WERI-Rb-1 (cell line): ENCODE measurements around the gene TSC22D3.

ENCODE experiments used
- DNase-seq: peaks from one replicate; pipeline ENCODE4 v3.0.0-alpha.2; 2020
- H3K27ac ChIP-seq: fragments of 250-450 bp; sonication (Bioruptor Pico); 2 replicates; pipeline ENCODE4 v1.5.1; 2020; ENCODE audit warnings: mild to moderate bottlenecking, moderate library complexity
- H3K27me3 ChIP-seq: fragments of 250-450 bp; sonication (Bioruptor Pico); 2 replicates; pipeline ENCODE4 v1.5.1; 2021; ENCODE audit warnings: mild to moderate bottlenecking, low read depth, moderate library complexity; ENCODE audit not compliant: insufficient read depth, severe bottlenecking
- H3K36me3 ChIP-seq: fragments of 250-450 bp; sonication (Bioruptor Pico); 2 replicates; pipeline ENCODE4 v1.5.1; 2020; ENCODE audit warnings: mild to moderate bottlenecking, moderate library complexity
- H3K4me3 ChIP-seq: 2 replicates; pipeline ENCODE4 v1.5.1; 2011; ENCODE audit warnings: low read depth, mild to moderate bottlenecking, control low read depth, low read length
- H3K9me3 ChIP-seq: fragments of 250-450 bp; sonication (Bioruptor Pico); 2 replicates; pipeline ENCODE4 v1.5.1; 2021; ENCODE audit warnings: mild to moderate bottlenecking, moderate library complexity; ENCODE audit not compliant: severe bottlenecking
- TF ChIP-seq, protein P1 (sequence below): IDR thresholded peaks from 2 replicates; pipeline ENCODE4 v1.5.1; 2011; ENCODE audit warnings: low read depth, mild to moderate bottlenecking, control low read depth, inconsistent platforms, low read length

The TSC22D3 gene

DNA sequence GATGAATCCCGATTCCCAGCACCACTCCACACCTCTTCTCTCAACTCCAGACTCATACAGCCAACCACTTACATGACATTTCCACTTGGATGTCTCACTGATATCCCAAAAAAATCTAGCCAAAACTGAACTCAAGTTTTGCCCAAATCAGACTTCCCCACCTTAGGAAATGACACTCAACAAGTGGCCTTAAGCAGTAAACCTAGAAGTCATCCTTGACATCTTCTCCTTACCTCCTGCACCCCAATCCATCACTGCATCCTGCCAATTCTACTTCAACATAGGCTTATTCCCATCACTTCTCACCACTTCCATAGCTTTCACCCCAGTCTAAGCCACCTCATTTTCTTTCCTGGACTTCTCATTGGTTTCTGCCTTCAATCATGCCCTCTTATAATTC is 108.2 kb downstream of the TSC22D3 start:
- H3K36me3 ChIP-seq: no peaks in the 10 kb centered on the region
- DNase-seq: no peak
- TF ChIP-seq, protein P1, sequence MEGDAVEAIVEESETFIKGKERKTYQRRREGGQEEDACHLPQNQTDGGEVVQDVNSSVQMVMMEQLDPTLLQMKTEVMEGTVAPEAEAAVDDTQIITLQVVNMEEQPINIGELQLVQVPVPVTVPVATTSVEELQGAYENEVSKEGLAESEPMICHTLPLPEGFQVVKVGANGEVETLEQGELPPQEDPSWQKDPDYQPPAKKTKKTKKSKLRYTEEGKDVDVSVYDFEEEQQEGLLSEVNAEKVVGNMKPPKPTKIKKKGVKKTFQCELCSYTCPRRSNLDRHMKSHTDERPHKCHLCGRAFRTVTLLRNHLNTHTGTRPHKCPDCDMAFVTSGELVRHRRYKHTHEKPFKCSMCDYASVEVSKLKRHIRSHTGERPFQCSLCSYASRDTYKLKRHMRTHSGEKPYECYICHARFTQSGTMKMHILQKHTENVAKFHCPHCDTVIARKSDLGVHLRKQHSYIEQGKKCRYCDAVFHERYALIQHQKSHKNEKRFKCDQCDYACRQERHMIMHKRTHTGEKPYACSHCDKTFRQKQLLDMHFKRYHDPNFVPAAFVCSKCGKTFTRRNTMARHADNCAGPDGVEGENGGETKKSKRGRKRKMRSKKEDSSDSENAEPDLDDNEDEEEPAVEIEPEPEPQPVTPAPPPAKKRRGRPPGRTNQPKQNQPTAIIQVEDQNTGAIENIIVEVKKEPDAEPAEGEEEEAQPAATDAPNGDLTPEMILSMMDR: no peak
- H3K9me3 ChIP-seq: no peaks in the 10 kb centered on the region
- no peaks in the 10 kb centered on the region for H3K27me3 ChIP-seq
- H3K27ac ChIP-seq: no peak overlapping the region
- no peak overlapping the region for H3K4me3 ChIP-seq

DNA sequence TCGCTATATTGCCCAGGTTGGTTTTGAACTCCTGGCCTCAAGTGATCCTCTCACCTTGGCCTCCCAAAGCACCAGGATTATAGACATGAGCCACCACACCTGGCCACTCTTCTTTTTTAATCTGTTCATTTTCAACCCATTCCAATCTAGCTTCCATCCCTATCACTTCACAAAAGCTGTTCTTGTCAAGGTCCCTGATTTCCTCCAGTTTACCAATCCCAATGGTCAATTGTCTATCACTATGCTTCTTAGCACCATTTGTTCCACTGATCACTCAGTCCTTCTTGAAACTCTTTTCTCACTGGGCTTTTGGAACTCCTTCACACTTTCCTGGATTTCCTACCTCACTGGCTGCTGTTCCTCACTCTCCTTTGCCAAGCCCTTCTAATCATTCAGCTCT is 108.7 kb downstream of the TSC22D3 start:
- H3K27ac ChIP-seq: no peak overlapping the region
- no peak overlapping the region for H3K4me3 ChIP-seq
- TF ChIP-seq, protein P1: no peak
- DNase-seq: no peak
- no peaks in the 10 kb centered on the region for H3K27me3 ChIP-seq
- no peaks in the 10 kb centered on the region for H3K9me3 ChIP-seq
- H3K36me3 ChIP-seq: no peaks in the 10 kb centered on the region
